K562 (cell line): ENCODE measurements around the gene RREB1. TPM values are rescaled to one million over a fixed set of nuclear protein-coding genes. Genes with fewer than 3 reads are reported as not detected.

Experiments used
- FOXJ2 ChIP-seq: fragments of 200-800 bp; sonication (Bioruptor generic); IDR thresholded peaks from 2 replicates; pipeline ENCODE4 v1.6.1; 2016; ENCODE audit warnings: missing genetic modification characterization, missing compliant biosample characterization
- ILF3 ChIP-seq: fragments of 450-650 bp; IDR thresholded peaks from 2 replicates; pipeline ENCODE4 v1.6.1; 2018; ENCODE audit warnings: antibody characterized with exemption, mild to moderate bottlenecking, moderate library complexity, borderline replicate concordance
- PCBP1 ChIP-seq: fragments of 200-400 bp; formaldehyde crosslinking; IDR thresholded peaks from 2 replicates; pipeline ENCODE4 v1.6.1; 2018; ENCODE audit warnings: mild to moderate bottlenecking, low read depth, low read length; ENCODE audit not compliant: poor library complexity, severe bottlenecking
- RBM15 ChIP-seq: fragments of 200-400 bp; formaldehyde crosslinking; IDR thresholded peaks from 2 replicates; pipeline ENCODE4 v1.6.1; 2018; ENCODE audit warnings: mild to moderate bottlenecking, low read length, moderate library complexity; ENCODE audit not compliant: insufficient read depth
- ZFP1 ChIP-seq: fragments of 450-650 bp; formaldehyde crosslinking; IDR thresholded peaks from 2 replicates; pipeline ENCODE4 v1.4.0; 2020; ENCODE audit warnings: mild to moderate bottlenecking, mixed read lengths
- ZNF589 ChIP-seq: fragments of 200-800 bp; sonication (Bioruptor generic); IDR thresholded peaks from 2 replicates; pipeline ENCODE4 v1.6.1; 2016; ENCODE audit warnings: low read depth, missing genetic modification characterization, missing compliant biosample characterization
- ZNF707 ChIP-seq: fragments of 250-450 bp; sonication (Bioruptor Pico); conservative IDR thresholded peaks from 2 replicates; pipeline ENCODE4 v1.8.0; 2022; ENCODE audit warnings: inconsistent platforms, mild to moderate bottlenecking, moderate library complexity
- polyA plus RNA-seq, 8 experiments: library from polyadenylated mRNA; depleted of rRNA in 4 of 8; stranded (reverse) in 5 of 8; unstranded in 3 of 8; fragments of >200 nt; fragmentation: Nextera tagmentation in 2 of 8; fragmentation: Illumina TruSeq in 1 of 8; extraction: Ambion mirVana in 2 of 8; extraction: Trizol in 1 of 8; gene quantifications; 2 replicates each; pipeline versions ENCODE4 v1.2.1 to v1.2.3, GENCODE V29; 2011 to 2014; ENCODE audit warnings: inconsistent platforms in 1 of 8, missing spikeins in 1 of 8
- total RNA-seq, 7 experiments: library from RNA; depleted of rRNA in 6 of 7; stranded (reverse); fragments of >200 nt in 6 of 7; fragmentation: Illumina TruSeq in 2 of 7; extraction: Trizol in 2 of 7; gene quantifications; 2 replicates each; pipeline versions ENCODE4 v1.2.1 to v1.2.3, GENCODE V29; 2011 to 2021; ENCODE audit warnings: low replicate concordance in 1 of 7
- TF ChIP-seq, protein P1 (sequence below): sonication (generic); formaldehyde crosslinking; IDR thresholded peaks from 2 replicates; pipeline ENCODE4 v1.8.1; 2023; ENCODE audit warnings: missing genetic modification reagents, mild to moderate bottlenecking, borderline replicate concordance
- TF ChIP-seq, protein P2 (sequence below): fragments of 250-450 bp; sonication (Bioruptor Pico); IDR thresholded peaks from 2 replicates; pipeline ENCODE4 v1.4.0; 2020; ENCODE audit warnings: mild to moderate bottlenecking, moderate library complexity, borderline replicate concordance
- TF ChIP-seq, protein P3 (sequence below), 3 experiments: IDR thresholded peaks in 2 of 3; conservative IDR thresholded peaks in 1 of 3; 2 replicates each; pipeline ENCODE4 v1.5.1; 2011 to 2012; ENCODE audit warnings: low read length in 3 of 3, mild to moderate bottlenecking in 3 of 3, control low read depth in 2 of 3, improper control_type of control experiment in 1 of 3, inconsistent platforms in 1 of 3, low read depth in 1 of 3, mixed read lengths in 1 of 3, moderate library complexity in 1 of 3; ENCODE audit not compliant: insufficient read depth in 2 of 3
- TF ChIP-seq, protein P4 (sequence below): fragments of 250-450 bp; sonication (Bioruptor Pico); IDR thresholded peaks from 2 replicates; pipeline ENCODE4 v1.9.0; 2021; ENCODE audit warnings: mild to moderate bottlenecking
- TF ChIP-seq, protein P5 (sequence below): IDR thresholded peaks from 2 replicates; pipeline ENCODE4 v1.6.1; 2016; ENCODE audit warnings: missing genetic modification characterization, missing compliant biosample characterization
- TF ChIP-seq, protein P6 (sequence below): fragments of 450-650 bp; IDR thresholded peaks from 2 replicates; pipeline ENCODE4 v1.6.1; 2016; ENCODE audit warnings: low read depth, mild to moderate bottlenecking, moderate library complexity

RREB1 gene
- total and polyA plus RNA-seq, 9 of the 15 experiments (the other 6 are each of a cell fraction or from before 2014, with no cell fraction given) = 3.3 to 64.2 (median 19.3) TPM

DNA sequence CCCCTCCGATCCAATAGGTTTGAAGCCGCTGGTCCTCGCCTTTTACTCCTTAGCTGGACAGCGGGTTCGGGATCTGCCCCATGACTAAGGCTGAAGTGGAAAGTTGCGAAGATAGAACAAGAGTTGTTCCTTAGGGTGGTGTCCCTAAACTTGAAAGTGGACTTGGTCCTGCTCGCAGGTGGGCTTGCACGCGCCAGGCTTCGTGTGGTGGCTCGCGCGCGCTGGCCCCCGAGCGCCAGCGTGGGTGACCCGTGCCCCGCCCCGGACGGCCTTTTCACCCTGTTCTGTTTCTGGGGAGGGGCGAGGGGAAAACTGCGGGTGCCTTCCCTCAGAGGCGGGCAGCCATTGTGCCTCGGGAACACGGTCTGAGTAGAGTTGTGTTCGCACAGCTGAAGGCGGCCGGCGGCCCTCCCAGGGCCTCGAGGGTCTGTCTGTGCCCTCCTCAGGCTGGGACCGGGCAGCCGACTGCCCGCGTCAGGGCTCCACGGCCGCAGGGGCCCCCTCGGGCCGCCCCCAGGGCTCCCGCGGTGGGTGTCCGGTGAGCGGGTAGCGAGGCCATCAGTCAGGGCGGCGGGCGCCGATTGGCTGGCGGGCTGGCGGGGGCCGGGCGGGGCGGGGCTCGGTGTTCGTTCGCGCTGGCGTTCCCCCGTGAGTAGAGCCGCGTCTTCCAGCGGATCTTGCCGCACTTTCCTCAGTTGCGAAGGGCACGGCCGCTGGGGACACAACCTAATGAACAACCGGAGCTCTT lies 33.0 kb downstream of the RREB1 start (continued):
- TF ChIP-seq RBM15 (no peak), ZFP1 (CRISPR knock-in tag) (no peak), PCBP1 (peak; percentile 84), ILF3 (no peak), ZNF589 (peak; percentile 94), ZNF707 (no peak), FOXJ2 (tag) (0 out of 2 replicates have a peak, but pooled peaks have one; percentile 22)
- TF ChIP-seq, protein P1, sequence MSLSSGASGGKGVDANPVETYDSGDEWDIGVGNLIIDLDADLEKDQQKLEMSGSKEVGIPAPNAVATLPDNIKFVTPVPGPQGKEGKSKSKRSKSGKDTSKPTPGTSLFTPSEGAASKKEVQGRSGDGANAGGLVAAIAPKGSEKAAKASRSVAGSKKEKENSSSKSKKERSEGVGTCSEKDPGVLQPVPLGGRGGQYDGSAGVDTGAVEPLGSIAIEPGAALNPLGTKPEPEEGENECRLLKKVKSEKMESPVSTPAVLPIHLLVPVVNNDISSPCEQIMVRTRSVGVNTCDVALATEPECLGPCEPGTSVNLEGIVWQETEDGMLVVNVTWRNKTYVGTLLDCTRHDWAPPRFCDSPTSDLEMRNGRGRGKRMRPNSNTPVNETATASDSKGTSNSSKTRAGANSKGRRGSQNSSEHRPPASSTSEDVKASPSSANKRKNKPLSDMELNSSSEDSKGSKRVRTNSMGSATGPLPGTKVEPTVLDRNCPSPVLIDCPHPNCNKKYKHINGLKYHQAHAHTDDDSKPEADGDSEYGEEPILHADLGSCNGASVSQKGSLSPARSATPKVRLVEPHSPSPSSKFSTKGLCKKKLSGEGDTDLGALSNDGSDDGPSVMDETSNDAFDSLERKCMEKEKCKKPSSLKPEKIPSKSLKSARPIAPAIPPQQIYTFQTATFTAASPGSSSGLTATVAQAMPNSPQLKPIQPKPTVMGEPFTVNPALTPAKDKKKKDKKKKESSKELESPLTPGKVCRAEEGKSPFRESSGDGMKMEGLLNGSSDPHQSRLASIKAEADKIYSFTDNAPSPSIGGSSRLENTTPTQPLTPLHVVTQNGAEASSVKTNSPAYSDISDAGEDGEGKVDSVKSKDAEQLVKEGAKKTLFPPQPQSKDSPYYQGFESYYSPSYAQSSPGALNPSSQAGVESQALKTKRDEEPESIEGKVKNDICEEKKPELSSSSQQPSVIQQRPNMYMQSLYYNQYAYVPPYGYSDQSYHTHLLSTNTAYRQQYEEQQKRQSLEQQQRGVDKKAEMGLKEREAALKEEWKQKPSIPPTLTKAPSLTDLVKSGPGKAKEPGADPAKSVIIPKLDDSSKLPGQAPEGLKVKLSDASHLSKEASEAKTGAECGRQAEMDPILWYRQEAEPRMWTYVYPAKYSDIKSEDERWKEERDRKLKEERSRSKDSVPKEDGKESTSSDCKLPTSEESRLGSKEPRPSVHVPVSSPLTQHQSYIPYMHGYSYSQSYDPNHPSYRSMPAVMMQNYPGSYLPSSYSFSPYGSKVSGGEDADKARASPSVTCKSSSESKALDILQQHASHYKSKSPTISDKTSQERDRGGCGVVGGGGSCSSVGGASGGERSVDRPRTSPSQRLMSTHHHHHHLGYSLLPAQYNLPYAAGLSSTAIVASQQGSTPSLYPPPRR = no peak
- TF ChIP-seq, protein P2, sequence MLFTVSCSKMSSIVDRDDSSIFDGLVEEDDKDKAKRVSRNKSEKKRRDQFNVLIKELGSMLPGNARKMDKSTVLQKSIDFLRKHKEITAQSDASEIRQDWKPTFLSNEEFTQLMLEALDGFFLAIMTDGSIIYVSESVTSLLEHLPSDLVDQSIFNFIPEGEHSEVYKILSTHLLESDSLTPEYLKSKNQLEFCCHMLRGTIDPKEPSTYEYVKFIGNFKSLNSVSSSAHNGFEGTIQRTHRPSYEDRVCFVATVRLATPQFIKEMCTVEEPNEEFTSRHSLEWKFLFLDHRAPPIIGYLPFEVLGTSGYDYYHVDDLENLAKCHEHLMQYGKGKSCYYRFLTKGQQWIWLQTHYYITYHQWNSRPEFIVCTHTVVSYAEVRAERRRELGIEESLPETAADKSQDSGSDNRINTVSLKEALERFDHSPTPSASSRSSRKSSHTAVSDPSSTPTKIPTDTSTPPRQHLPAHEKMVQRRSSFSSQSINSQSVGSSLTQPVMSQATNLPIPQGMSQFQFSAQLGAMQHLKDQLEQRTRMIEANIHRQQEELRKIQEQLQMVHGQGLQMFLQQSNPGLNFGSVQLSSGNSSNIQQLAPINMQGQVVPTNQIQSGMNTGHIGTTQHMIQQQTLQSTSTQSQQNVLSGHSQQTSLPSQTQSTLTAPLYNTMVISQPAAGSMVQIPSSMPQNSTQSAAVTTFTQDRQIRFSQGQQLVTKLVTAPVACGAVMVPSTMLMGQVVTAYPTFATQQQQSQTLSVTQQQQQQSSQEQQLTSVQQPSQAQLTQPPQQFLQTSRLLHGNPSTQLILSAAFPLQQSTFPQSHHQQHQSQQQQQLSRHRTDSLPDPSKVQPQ (CRISPR knock-in tag) = 0 out of 2 replicates have a peak, but pooled peaks have one; percentile 13
- TF ChIP-seq, protein P3, sequence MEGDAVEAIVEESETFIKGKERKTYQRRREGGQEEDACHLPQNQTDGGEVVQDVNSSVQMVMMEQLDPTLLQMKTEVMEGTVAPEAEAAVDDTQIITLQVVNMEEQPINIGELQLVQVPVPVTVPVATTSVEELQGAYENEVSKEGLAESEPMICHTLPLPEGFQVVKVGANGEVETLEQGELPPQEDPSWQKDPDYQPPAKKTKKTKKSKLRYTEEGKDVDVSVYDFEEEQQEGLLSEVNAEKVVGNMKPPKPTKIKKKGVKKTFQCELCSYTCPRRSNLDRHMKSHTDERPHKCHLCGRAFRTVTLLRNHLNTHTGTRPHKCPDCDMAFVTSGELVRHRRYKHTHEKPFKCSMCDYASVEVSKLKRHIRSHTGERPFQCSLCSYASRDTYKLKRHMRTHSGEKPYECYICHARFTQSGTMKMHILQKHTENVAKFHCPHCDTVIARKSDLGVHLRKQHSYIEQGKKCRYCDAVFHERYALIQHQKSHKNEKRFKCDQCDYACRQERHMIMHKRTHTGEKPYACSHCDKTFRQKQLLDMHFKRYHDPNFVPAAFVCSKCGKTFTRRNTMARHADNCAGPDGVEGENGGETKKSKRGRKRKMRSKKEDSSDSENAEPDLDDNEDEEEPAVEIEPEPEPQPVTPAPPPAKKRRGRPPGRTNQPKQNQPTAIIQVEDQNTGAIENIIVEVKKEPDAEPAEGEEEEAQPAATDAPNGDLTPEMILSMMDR (IDR thresholded peaks at IDR 0.05 in 2 of 3, conservative IDR thresholded peaks at IDR 0.05 in 1 of 3; ENCODE audit: insufficient read depth in 2 of 3, low read depth in 1 of 3, low read length in 3 of 3) = no peak
- TF ChIP-seq, protein P4, sequence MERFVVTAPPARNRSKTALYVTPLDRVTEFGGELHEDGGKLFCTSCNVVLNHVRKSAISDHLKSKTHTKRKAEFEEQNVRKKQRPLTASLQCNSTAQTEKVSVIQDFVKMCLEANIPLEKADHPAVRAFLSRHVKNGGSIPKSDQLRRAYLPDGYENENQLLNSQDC = no peak
- TF ChIP-seq, protein P5, sequence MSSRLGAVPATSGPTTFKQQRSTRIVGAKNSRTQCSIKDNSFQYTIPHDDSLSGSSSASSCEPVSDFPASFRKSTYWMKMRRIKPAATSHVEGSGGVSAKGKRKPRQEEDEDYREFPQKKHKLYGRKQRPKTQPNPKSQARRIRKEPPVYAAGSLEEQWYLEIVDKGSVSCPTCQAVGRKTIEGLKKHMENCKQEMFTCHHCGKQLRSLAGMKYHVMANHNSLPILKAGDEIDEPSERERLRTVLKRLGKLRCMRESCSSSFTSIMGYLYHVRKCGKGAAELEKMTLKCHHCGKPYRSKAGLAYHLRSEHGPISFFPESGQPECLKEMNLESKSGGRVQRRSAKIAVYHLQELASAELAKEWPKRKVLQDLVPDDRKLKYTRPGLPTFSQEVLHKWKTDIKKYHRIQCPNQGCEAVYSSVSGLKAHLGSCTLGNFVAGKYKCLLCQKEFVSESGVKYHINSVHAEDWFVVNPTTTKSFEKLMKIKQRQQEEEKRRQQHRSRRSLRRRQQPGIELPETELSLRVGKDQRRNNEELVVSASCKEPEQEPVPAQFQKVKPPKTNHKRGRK (tag) = no peak
- TF ChIP-seq, protein P6, sequence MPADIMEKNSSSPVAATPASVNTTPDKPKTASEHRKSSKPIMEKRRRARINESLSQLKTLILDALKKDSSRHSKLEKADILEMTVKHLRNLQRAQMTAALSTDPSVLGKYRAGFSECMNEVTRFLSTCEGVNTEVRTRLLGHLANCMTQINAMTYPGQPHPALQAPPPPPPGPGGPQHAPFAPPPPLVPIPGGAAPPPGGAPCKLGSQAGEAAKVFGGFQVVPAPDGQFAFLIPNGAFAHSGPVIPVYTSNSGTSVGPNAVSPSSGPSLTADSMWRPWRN = no peak
